ENCODE results near the gene UST. TPM values are rescaled to one million over a fixed set of nuclear protein-coding genes. Genes with fewer than 3 reads are reported as not detected.

UST gene
- total RNA-seq, 6 experiments from 2014 or later = 0.44 to 1.9 (median 0.91) TPM

DNA sequence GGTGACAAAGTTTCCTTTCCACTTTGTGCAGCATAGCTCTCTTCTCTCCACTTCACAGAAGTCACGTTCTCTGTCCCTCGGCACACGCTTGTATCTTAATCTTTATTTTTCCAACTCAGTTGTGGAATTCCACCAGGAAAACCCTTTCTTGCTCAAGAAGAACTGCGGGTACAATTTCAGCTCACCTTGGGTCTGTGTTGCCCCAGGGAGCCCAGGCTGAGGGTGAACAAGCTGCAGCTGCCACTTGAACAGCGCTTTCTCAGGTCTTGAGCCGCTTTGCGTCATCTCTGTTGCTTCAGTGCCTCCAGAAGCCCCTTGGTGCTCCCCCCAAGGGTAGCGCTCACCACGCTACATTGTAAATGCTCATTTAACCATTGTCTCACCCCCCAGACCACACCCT, 341.5 kb downstream of the UST start:
- DNase-seq (no peak), ATAC-seq (no peak)
- H3K27me3 ChIP-seq = no peaks in the 10 kb centered on the region
- 89% methylated on average over 9 of the region's 9 CpGs for WGBS (ENCODE audit: insufficient coverage, low coverage, low lambda C conversion rate, missing lambda C conversion rate)
- TF ChIP-seq, protein P1, sequence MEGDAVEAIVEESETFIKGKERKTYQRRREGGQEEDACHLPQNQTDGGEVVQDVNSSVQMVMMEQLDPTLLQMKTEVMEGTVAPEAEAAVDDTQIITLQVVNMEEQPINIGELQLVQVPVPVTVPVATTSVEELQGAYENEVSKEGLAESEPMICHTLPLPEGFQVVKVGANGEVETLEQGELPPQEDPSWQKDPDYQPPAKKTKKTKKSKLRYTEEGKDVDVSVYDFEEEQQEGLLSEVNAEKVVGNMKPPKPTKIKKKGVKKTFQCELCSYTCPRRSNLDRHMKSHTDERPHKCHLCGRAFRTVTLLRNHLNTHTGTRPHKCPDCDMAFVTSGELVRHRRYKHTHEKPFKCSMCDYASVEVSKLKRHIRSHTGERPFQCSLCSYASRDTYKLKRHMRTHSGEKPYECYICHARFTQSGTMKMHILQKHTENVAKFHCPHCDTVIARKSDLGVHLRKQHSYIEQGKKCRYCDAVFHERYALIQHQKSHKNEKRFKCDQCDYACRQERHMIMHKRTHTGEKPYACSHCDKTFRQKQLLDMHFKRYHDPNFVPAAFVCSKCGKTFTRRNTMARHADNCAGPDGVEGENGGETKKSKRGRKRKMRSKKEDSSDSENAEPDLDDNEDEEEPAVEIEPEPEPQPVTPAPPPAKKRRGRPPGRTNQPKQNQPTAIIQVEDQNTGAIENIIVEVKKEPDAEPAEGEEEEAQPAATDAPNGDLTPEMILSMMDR (IDR thresholded peaks at IDR 0.05) = no peak
- TF ChIP-seq POLR2A (IDR thresholded peaks at IDR 0.05) = no peak
- intact Hi-C loops (cut with DNase I) = loop anchor here in 1 of 2 donors (10.0 kb wide), 1 partner anchor 346 kb away; no protein-coding TSS in a partner anchor
- no peaks in the 10 kb centered on the region for H3K9me3 ChIP-seq
- no peak overlapping the region for H3K27ac ChIP-seq
- H3K36me3 ChIP-seq = no peaks in the 10 kb centered on the region
- no peaks in the 10 kb centered on the region for H3K4me1 ChIP-seq
- H3K4me3 ChIP-seq = no peak overlapping the region

DNA sequence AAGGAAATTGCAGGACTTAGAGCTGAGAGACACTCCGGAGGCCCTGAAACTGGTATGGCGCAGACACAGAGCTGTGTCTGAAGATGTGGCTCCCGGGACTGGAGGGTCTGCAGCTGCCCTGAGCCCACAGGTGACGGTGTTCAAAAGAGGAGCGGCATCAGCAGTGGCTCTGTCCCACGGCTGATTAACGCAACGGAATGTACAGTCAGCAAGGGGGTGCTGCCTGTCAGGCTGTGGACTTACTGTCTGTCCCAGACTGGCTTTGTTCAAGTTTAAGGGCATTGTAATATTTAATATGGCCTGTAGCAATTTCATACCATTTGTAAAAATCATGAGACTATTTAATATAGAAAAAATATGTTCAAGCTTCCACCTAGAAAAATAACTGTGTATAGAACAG, 342.7 kb downstream of the UST start:
- TF ChIP-seq, protein P1 (IDR thresholded peaks at IDR 0.05) = no peak
- TF ChIP-seq POLR2A (IDR thresholded peaks at IDR 0.05) = no peak

DNA sequence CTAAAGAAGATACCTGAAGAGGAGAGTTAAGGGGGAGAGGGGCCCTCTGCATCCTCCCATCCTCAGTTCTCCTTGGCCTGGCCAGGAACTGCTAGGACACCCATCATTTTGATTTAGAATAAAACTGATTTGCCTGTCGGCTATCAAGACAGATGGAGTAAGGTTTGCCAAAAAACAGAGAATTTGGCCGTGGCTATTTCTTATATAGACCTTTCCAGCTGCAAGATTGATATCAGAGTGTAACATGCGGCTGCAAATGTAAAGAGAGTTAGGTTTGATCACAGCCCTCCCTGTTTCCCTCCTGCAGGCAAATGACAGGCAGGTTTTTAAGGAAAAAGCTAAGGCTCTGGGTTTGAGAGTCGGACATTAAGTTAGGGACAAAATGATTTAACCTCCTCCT, 344.1 kb downstream of the UST start:
- Histone ChIP-seq H3K9me3 (no peaks in the 10 kb centered on the region), H3K27ac (no peak overlapping the region), H3K4me3 (no peak overlapping the region), H3K27me3 (no peaks in the 10 kb centered on the region), H3K36me3 (no peaks in the 10 kb centered on the region), H3K4me1 (no peaks in the 10 kb centered on the region)
- DNase-seq (no peak), ATAC-seq (no peak)
- intact Hi-C loops (cut with DNase I) = loop anchor here in 1 of 2 donors (5.0 kb wide), 1 partner anchor 336 kb away; no protein-coding TSS in a partner anchor
- TF ChIP-seq, protein P1 (IDR thresholded peaks at IDR 0.05) = no peak
- no peak for TF ChIP-seq POLR2A (IDR thresholded peaks at IDR 0.05)
- WGBS (ENCODE audit: insufficient coverage, low coverage, low lambda C conversion rate, missing lambda C conversion rate) = 78% methylated on average over 4 of the region's 4 CpGs

More for the DNA sequence above, 342.7 kb downstream of the UST start:
- WGBS (ENCODE audit: insufficient coverage, low coverage, low lambda C conversion rate, missing lambda C conversion rate) = no CpG with 5 or more reads among the region's 8 CpGs
- intact Hi-C loops (cut with DNase I) = loop anchor here in 1 of 2 donors (10.0 kb wide), 1 partner anchor 345 kb away; no protein-coding TSS in a partner anchor
- ATAC-seq (peak in 1 of 4 donors; percentile 49), DNase-seq (no peak)
- H3K27me3 ChIP-seq = no peaks in the 10 kb centered on the region
- H3K4me1 ChIP-seq = no peaks in the 10 kb centered on the region
- no peak overlapping the region for H3K4me3 ChIP-seq
- no peaks in the 10 kb centered on the region for H3K36me3 ChIP-seq
- H3K27ac ChIP-seq = no peak overlapping the region
- no peaks in the 10 kb centered on the region for H3K9me3 ChIP-seq

DNA sequence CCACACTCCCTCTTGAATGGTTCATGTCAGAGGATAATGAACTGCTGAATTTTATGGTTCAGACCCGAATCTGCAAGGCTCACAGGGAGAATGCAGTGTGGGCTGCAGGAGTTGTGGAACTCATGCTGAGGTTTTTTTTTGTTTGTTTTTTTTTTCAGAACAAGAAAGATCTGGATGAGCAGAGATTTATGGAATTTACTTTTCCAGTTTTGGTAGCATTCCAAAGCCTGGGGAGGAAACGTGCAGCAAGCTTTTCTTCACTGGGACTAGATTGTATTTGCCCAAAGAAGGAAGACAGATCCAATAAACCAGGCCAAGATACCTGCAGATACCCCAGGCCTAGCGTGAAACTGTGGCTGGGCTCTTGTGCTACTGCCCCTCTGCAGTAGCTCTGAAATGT, 346.8 kb downstream of the UST start:
- Histone ChIP-seq H3K36me3 (no peaks in the 10 kb centered on the region), H3K27me3 (no peaks in the 10 kb centered on the region), H3K9me3 (peaks cover 0 to 9% (median 0%) of the 10 kb centered on the region in 4 donors), H3K4me3 (no peak overlapping the region), H3K4me1 (no peaks in the 10 kb centered on the region), H3K27ac (no peak overlapping the region)
- 71% methylated on average over 3 of the region's 3 CpGs for WGBS (ENCODE audit: insufficient coverage, low coverage, low lambda C conversion rate, missing lambda C conversion rate)
- DNase-seq (no peak), ATAC-seq (no peak)
- TF ChIP-seq POLR2A (IDR thresholded peaks at IDR 0.05) = no peak
- TF ChIP-seq, protein P1 (IDR thresholded peaks at IDR 0.05) = no peak
- intact Hi-C loops (cut with DNase I) = loop anchor here in 1 of 2 donors (5.0 kb wide), 1 partner anchor 334 kb away; no protein-coding TSS in a partner anchor

Measured in right lobe of liver (tissue), 6 donors.